A549 treated with AZD2906 at 1 μM for 4 hours (cell line): ENCODE results near the gene IBTK. TPM values are rescaled to one million over a fixed set of nuclear protein-coding genes. Genes with fewer than 3 reads are reported as not detected.

ENCODE experiments used
- total RNA-seq: library from RNA; stranded (reverse); fragments of 200-300 nt; extraction: Qiagen RNA extraction; gene quantifications from 5 replicates; pipeline ENCODE4 v1.2.3, GENCODE V29; 2022

IBTK gene
- total RNA-seq, result 22.3 to 32.2 TPM (median 26.3 TPM) in 5 replicates

GRCh38 chr6:82247505-82248272 lies at the start of gene IBTK:
Gene IBTK, minus strand, starts transcription at chr6:82247744. Its CDS starts 7,258 bp downstream, at chr6:82240486.

Other genes with a start within 250 kb of the IBTK start
- 30.1 to 35.9 TPM (median 35.1 TPM) in 5 replicates for gene TPBG, start 116.1 kb upstream of the IBTK start, total RNA-seq